Stomach (tissue), 9 donors: ENCODE measurements around the gene VWCE. TPM values are rescaled to one million over a fixed set of nuclear protein-coding genes. Genes with fewer than 3 reads are reported as not detected.

ENCODE experiments used
- DNase-seq, 2 donors: peaks; one replicate each; pipeline versions ENCODE4 v3.0.0 to v3.0.0-alpha.2; 2013 to 2019
- H3K27ac ChIP-seq, 5 donors: fragments of 200-600 bp in 4 of 5; sonication (generic) in 4 of 5; one replicate each; pipeline ENCODE4 v1.5.1; 2013 to 2019; ENCODE audit warnings: mild to moderate bottlenecking in 1 of 5, moderate library complexity in 1 of 5
- H3K27me3 ChIP-seq, 3 donors: fragments of 200-600 bp; sonication (generic); one replicate each; pipeline ENCODE4 v1.5.1; 2017 to 2019; ENCODE audit warnings: mixed run types in 1 of 3
- H3K36me3 ChIP-seq, 4 donors: fragments of 200-600 bp; sonication (generic); 1 replicate in 3 of 4; 2 replicates in 1 of 4; pipeline ENCODE4 v1.5.1; 2016 to 2019
- H3K4me1 ChIP-seq, 4 donors: fragments of 200-600 bp; sonication (generic); one replicate each; pipeline ENCODE4 v1.5.1; 2016 to 2019
- H3K4me3 ChIP-seq, 4 donors: fragments of 200-600 bp; sonication (generic) in 3 of 4; one replicate each; pipeline ENCODE4 v1.5.1; 2016 to 2019; ENCODE audit warnings: mild to moderate bottlenecking in 1 of 4
- H3K9me3 ChIP-seq, 4 donors: fragments of 200-600 bp; sonication (generic); one replicate each; pipeline ENCODE4 v1.5.1; 2016 to 2019
- EP300 ChIP-seq: sonication (generic); formaldehyde crosslinking; IDR thresholded peaks from one replicate; pipeline ENCODE4 v1.6.1; 2017; ENCODE audit warnings: antibody characterized with exemption
- POLR2A ChIP-seq, 4 donors: fragments of 450-650 bp; IDR thresholded peaks; one replicate each; pipeline ENCODE4 v1.6.1; 2016; ENCODE audit warnings: antibody characterized with exemption in 4 of 4, control low read depth in 2 of 4, mild to moderate bottlenecking in 1 of 4, moderate library complexity in 1 of 4
- POLR2AphosphoS5 ChIP-seq, 3 donors: sonication (generic); formaldehyde crosslinking; IDR thresholded peaks; one replicate each; pipeline ENCODE4 v1.6.1; 2016; ENCODE audit warnings: antibody characterized with exemption in 3 of 3
- WGBS, 5 donors: extraction: QIAGEN DNeasy Blood & Tissue Kit in 3 of 5; methylation state at CpG; one replicate each; pipeline versions ENCODE4 v1.1.5 to v1.1.7; 2013 to 2018; 5-methylcytosine and 5-hydroxymethylcytosine counted together
- intact Hi-C: fragments of 100-400 bp; cut with DNase I; formaldehyde crosslinking; loops from one replicate; pipeline ENCODE4 v1.15.1; 2023; ENCODE audit warnings: low total_unique reads
- polyA plus RNA-seq, 3 donors: library from polyadenylated mRNA; stranded (reverse); fragments of 200-250 nt; gene quantifications; one replicate each; pipeline ENCODE4 v1.2.3, GENCODE V29; 2013
- total RNA-seq, 5 donors: library from RNA; depleted of rRNA; stranded (reverse); fragments of >200 nt; gene quantifications; one replicate each; pipeline versions ENCODE4 v1.1.0 to v1.2.3, GENCODE V29; 2014 to 2016
- TF ChIP-seq, protein P1 (sequence below), 7 experiments: fragments of 450-650 bp in 4 of 7; fragments of 200-600 bp in 3 of 7; sonication (generic) in 3 of 7; IDR thresholded peaks; one replicate each; pipeline ENCODE4 v1.5.1; 2016 to 2019; ENCODE audit warnings: antibody characterized with exemption in 7 of 7, control low read depth in 2 of 7, mild to moderate bottlenecking in 1 of 7
- donor health status: healthy with polysubstance abuse.
- donor health status: Bipolar disorder and iron deficiency.
- donor health status: healthy.

Gene VWCE
- total and polyA plus RNA-seq, 8 donors, result 0.45 to 4.6 (median 1.1) TPM; not detected in 2

DNA sequence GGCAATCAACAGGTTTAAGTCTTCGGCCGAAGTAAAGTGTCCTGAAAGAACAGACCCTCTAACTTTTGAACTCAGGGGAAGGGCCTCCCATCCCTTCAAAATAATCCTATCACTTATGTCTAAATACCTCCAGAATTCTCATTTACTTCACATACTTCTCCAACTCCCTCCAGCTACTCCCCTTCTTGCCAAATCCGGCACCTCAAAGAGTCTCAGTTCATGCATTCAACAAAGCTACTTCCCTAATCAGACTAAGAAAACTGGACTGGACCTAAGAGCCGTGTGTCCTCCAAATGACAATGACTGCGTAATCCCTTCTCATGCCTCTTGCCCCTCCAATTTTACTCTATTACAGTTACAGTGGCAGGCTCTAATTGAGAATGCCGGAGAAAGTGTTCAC lies 36.5 kb upstream of the VWCE start:
- H3K27ac ChIP-seq, result peak overlapping the region in 3 of 5 donors; percentile 93 to 95 (median 94)
- intact Hi-C loops, result no loop called here
- TF ChIP-seq EP300, result no peak
- no peak for TF ChIP-seq POLR2A (IDR thresholded peaks at IDR 0.05)
- TF ChIP-seq, protein P1, sequence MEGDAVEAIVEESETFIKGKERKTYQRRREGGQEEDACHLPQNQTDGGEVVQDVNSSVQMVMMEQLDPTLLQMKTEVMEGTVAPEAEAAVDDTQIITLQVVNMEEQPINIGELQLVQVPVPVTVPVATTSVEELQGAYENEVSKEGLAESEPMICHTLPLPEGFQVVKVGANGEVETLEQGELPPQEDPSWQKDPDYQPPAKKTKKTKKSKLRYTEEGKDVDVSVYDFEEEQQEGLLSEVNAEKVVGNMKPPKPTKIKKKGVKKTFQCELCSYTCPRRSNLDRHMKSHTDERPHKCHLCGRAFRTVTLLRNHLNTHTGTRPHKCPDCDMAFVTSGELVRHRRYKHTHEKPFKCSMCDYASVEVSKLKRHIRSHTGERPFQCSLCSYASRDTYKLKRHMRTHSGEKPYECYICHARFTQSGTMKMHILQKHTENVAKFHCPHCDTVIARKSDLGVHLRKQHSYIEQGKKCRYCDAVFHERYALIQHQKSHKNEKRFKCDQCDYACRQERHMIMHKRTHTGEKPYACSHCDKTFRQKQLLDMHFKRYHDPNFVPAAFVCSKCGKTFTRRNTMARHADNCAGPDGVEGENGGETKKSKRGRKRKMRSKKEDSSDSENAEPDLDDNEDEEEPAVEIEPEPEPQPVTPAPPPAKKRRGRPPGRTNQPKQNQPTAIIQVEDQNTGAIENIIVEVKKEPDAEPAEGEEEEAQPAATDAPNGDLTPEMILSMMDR (IDR thresholded peaks at IDR 0.05), result no peak
- TF ChIP-seq POLR2AphosphoS5 (IDR thresholded peaks at IDR 0.05), result no peak
- no peak for DNase-seq
- peak overlapping the region; percentile 79 to 100 (median 94) for H3K4me3 ChIP-seq
- peaks cover 25 to 62% (median 52%) of the 10 kb centered on the region in 4 donors for H3K4me1 ChIP-seq
- no peaks in the 10 kb centered on the region for H3K27me3 ChIP-seq
- no peaks in the 10 kb centered on the region for H3K9me3 ChIP-seq
- peaks cover 27 to 35% (median 34%) of the 10 kb centered on the region in 4 donors for H3K36me3 ChIP-seq
- WGBS, 5 donors, result 46 to 63% (median 54%) methylated on average over 6 of the region's 6 CpGs

DNA sequence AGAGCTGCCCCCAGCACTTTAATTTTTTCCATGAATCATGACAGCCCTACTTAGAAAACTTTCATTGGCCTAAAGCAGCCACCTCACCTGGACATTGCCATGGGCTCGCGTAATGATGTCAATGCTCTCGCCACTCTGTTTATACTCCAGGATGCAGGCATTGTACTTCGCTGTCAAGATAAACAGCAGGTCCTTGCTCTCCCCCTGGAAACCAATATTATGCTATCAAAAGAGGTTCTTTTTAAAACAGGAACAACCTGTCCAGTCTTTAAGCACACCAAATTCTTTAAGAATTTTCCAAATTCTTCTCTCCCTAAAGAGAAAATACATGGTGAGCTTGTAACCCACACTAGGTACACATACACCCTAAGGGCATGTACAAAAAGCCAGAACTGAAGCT lies 34.8 kb upstream of the VWCE start:
- TF ChIP-seq EP300 (no peak), POLR2A (IDR thresholded peaks at IDR 0.05) (no peak), POLR2AphosphoS5 (IDR thresholded peaks at IDR 0.05) (no peak)
- TF ChIP-seq, protein P1 (IDR thresholded peaks at IDR 0.05), result no peak
- intact Hi-C loops, result no loop called here
- H3K36me3 ChIP-seq, result peaks cover 44 to 53% (median 52%) of the 10 kb centered on the region in 4 donors
- H3K9me3 ChIP-seq, result no peaks in the 10 kb centered on the region
- H3K4me1 ChIP-seq, result peaks cover 21 to 50% (median 38%) of the 10 kb centered on the region in 4 donors
- 85 to 92% (median 88%) methylated on average over 4 of the region's 4 CpGs for WGBS, 5 donors
- DNase-seq, result no peak
- no peak overlapping the region for H3K4me3 ChIP-seq
- peak overlapping the region in 1 of 5 donors; percentile 0 for H3K27ac ChIP-seq
- H3K27me3 ChIP-seq, result no peaks in the 10 kb centered on the region

DNA sequence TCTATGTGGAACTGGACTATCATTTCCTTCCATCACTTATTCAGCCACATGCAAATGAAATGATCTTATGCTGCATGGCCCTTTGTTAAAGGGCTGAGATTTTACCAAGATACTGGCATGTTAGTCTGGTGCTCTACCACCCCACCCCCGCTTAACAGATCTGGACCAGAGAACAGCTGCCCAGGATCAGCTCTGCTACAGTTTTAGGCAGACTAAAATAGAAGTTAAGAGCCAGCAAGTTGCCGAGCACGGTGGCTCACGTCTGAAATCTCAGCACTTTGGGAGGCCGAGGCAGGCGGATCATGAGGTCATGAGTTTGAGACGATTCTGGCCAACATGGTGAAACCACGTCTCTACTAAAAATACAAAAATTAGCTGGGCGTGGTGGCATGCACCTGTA lies 33.2 kb upstream of the VWCE start:
- no peaks in the 10 kb centered on the region for H3K9me3 ChIP-seq
- intact Hi-C loops, result no loop called here
- H3K27ac ChIP-seq, result no peak overlapping the region
- no peaks in the 10 kb centered on the region for H3K27me3 ChIP-seq
- 84 to 91% (median 88%) methylated on average over 9 of the region's 9 CpGs for WGBS, 5 donors
- H3K4me1 ChIP-seq, result peaks cover 14 to 35% (median 24%) of the 10 kb centered on the region in 4 donors
- H3K36me3 ChIP-seq, result peaks cover 57 to 68% (median 67%) of the 10 kb centered on the region in 4 donors
- no peak overlapping the region for H3K4me3 ChIP-seq
- TF ChIP-seq, protein P1 (IDR thresholded peaks at IDR 0.05), result no peak
- no peak for TF ChIP-seq POLR2AphosphoS5 (IDR thresholded peaks at IDR 0.05)
- no peak for TF ChIP-seq EP300
- TF ChIP-seq POLR2A (IDR thresholded peaks at IDR 0.05), result no peak
- no peak for DNase-seq

DNA sequence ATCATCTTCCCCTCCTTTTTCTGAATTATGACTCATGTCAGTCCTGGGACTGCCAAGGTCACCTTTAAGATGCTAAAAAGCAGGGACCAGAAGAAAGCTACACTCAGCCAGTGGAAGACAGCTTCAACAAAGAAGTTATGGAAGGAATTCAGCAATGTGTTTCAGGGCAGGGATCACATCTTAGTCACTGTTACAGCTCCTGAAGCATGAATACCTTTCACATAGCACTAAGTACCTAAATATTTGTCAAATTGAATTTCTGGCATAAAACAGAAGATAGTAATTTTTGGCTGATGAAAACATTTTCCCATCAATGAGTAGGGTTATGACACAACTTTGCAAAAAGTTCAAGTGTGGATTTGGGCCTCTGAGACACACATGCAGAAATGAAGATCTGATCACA lies 32.6 kb upstream of the VWCE start:
- H3K9me3 ChIP-seq, result no peaks in the 10 kb centered on the region
- intact Hi-C loops, result no loop called here
- H3K36me3 ChIP-seq, result peaks cover 64 to 75% (median 74%) of the 10 kb centered on the region in 4 donors
- H3K4me1 ChIP-seq, result peaks cover 14 to 35% (median 24%) of the 10 kb centered on the region in 4 donors
- TF ChIP-seq POLR2AphosphoS5 (IDR thresholded peaks at IDR 0.05) (no peak), EP300 (no peak), POLR2A (IDR thresholded peaks at IDR 0.05) (no peak)
- TF ChIP-seq, protein P1 (IDR thresholded peaks at IDR 0.05), result no peak
- no peak overlapping the region for H3K27ac ChIP-seq
- no peak overlapping the region for H3K4me3 ChIP-seq
- DNase-seq, result no peak
- H3K27me3 ChIP-seq, result no peaks in the 10 kb centered on the region
